GM12878 (cell line): Measurements from ENCODE around the gene POLD1. TPM values are rescaled to one million over a fixed set of nuclear protein-coding genes. Genes with fewer than 3 reads are reported as not detected.
A peak's percentile ranks its signal among the peaks of the same experiment; 100 is the strongest.

ENCODE experiments used
- ATAC-seq: fragments of 200-7000 bp; cut with Tn5 transposase; 3 replicates; pipeline ENCODE4 v1.9.1; 2020; ENCODE audit warnings: mild to moderate bottlenecking, moderate library complexity
- BruUV-seq: library from RNA; stranded (reverse); fragments of 400-500 nt; replicated peaks from 2 replicates; lab custom pipeline; 2021; lab: Mats Ljungman, UMichigan
- CTCF ChIA-PET: fragments of 300-600 bp; sonication (Branson Sonifier 250); formaldehyde crosslinking; extraction: SDS; loops from one replicate; lab custom pipeline; 2021; ENCODE audit warnings: inconsistent platforms; lab: Yijun Ruan, JAX
- POLR2A ChIA-PET: fragments of 350-600 bp; formaldehyde crosslinking; extraction: SDS; loops from one replicate; lab custom pipeline; 2021; ENCODE audit warnings: inconsistent platforms; lab: Charles Lee
- RAD21 ChIA-PET: fragments of 300-600 bp; sonication (Branson Sonifier 250); formaldehyde crosslinking; loops from one replicate; lab custom pipeline; 2023; ENCODE audit warnings: antibody characterized with exemption; ENCODE audit not compliant: unreplicated experiment; lab: Charles Lee
- SMC1A ChIA-PET: fragments of 300-600 bp; sonication (Branson Sonifier 250); formaldehyde crosslinking; loops from one replicate; lab custom pipeline; 2023; ENCODE audit not compliant: unreplicated experiment, uncharacterized antibody; lab: Charles Lee
- DNase-seq: peaks from one replicate; pipeline ENCODE4 v3.0.0-alpha.2; 2011; ENCODE audit warnings: low read depth, low spot score
- FAIRE-seq: peaks from 3 replicates; lab custom pipeline; 2011; peaks lifted over from hg19 to GRCh38; lab: Jason Lieb, UNC
- H2AFZ ChIP-seq: 2 replicates; pipeline ENCODE4 v1.6.0; 2011; ENCODE audit warnings: low read depth, low read length, control low read depth; ENCODE audit not compliant: control insufficient read depth
- H3K27ac ChIP-seq: 2 replicates; pipeline ENCODE4 v1.5.1; 2011; ENCODE audit warnings: control low read depth; ENCODE audit not compliant: control insufficient read depth, insufficient read depth
- H3K27me3 ChIP-seq, 2 experiments: replicated peaks in 1 of 2; 2 replicates each; pipeline versions ENCODE4 v1.6.0 to v1.6.1; 2011; ENCODE audit warnings: low read length in 1 of 2; ENCODE audit not compliant: control insufficient read depth in 2 of 2, insufficient read depth in 2 of 2
- H3K36me3 ChIP-seq, 2 experiments: 2 replicates each; pipeline ENCODE4 v1.5.1; 2011; ENCODE audit warnings: low read length in 1 of 2; ENCODE audit not compliant: control insufficient read depth in 2 of 2, insufficient read depth in 2 of 2
- H3K4me1 ChIP-seq: 2 replicates; pipeline ENCODE4 v1.6.1; 2011; ENCODE audit warnings: mild to moderate bottlenecking, low read length, moderate library complexity, mixed read lengths; ENCODE audit not compliant: control insufficient read depth, insufficient read depth
- H3K4me2 ChIP-seq: 2 replicates; pipeline ENCODE4 v1.6.0; 2011; ENCODE audit warnings: control low read depth; ENCODE audit not compliant: control insufficient read depth, insufficient read depth
- H3K4me3 ChIP-seq: fragments of 200-600 bp; sonication (generic); 2 replicates; pipeline ENCODE4 v1.5.1; 2016
- H3K79me2 ChIP-seq: 2 replicates; pipeline ENCODE4 v1.6.0; 2011; ENCODE audit warnings: low read length; ENCODE audit not compliant: control insufficient read depth, insufficient read depth
- H3K9ac ChIP-seq: 2 replicates; pipeline ENCODE4 v1.8.0; 2011; ENCODE audit warnings: low read length, control low read depth, mixed read lengths; ENCODE audit not compliant: control insufficient read depth, insufficient read depth
- H3K9me3 ChIP-seq: replicated peaks from 3 replicates; pipeline ENCODE4 v1.5.1; 2011; ENCODE audit warnings: mild to moderate bottlenecking, low read length; ENCODE audit not compliant: control insufficient read depth, insufficient read depth
- H4K20me1 ChIP-seq: 2 replicates; pipeline ENCODE4 v1.6.0; 2011; ENCODE audit not compliant: control insufficient read depth, insufficient read depth
- BCL11A ChIP-seq: IDR thresholded peaks from 2 replicates; pipeline ENCODE4 v1.6.1; 2011; ENCODE audit warnings: low read depth, low read length
- CHD4 ChIP-seq: fragments of 200-600 bp; sonication (generic); IDR thresholded peaks from 2 replicates; pipeline ENCODE4 v1.6.1; 2016; ENCODE audit warnings: mild to moderate bottlenecking
- FOXK2 ChIP-seq: fragments of 450-650 bp; IDR thresholded peaks from 2 replicates; pipeline ENCODE4 v1.6.1; 2017; ENCODE audit warnings: mild to moderate bottlenecking, moderate library complexity
- GATAD2B ChIP-seq: fragments of 450-650 bp; conservative IDR thresholded peaks from 2 replicates; pipeline ENCODE4 v1.6.1; 2017; ENCODE audit warnings: low read depth, mild to moderate bottlenecking, moderate library complexity
- KLF5 ChIP-seq: fragments of 450-650 bp; IDR thresholded peaks from 2 replicates; pipeline ENCODE4 v1.6.1; 2014; ENCODE audit warnings: mild to moderate bottlenecking; ENCODE audit not compliant: partially characterized antibody
- SIX5 ChIP-seq: IDR thresholded peaks from 2 replicates; pipeline ENCODE4 v1.6.1; 2011; ENCODE audit warnings: mild to moderate bottlenecking, low read depth, low read length, moderate library complexity; ENCODE audit not compliant: severe bottlenecking
- SMARCA5 ChIP-seq: fragments of 450-650 bp; IDR thresholded peaks from 2 replicates; pipeline ENCODE4 v1.6.1; 2017; ENCODE audit warnings: mild to moderate bottlenecking
- YBX1 ChIP-seq: fragments of 450-650 bp; IDR thresholded peaks from 2 replicates; pipeline ENCODE4 v1.6.1; 2016; ENCODE audit warnings: antibody characterized with exemption
- ZBTB40 ChIP-seq: fragments of 450-650 bp; IDR thresholded peaks from 2 replicates; pipeline ENCODE4 v1.6.1; 2016; ENCODE audit warnings: mild to moderate bottlenecking, moderate library complexity, borderline replicate concordance
- ZNF217 ChIP-seq: fragments of 450-650 bp; IDR thresholded peaks from 2 replicates; pipeline ENCODE4 v1.6.1; 2017; ENCODE audit warnings: antibody characterized with exemption, mild to moderate bottlenecking
- ZSCAN29 ChIP-seq: fragments of 450-650 bp; IDR thresholded peaks from 2 replicates; pipeline ENCODE4 v1.6.1; 2017; ENCODE audit warnings: mild to moderate bottlenecking, moderate library complexity
- WGBS: methylation state at CpG from one replicate; pipeline ENCODE4 v1.1.6; 2016; ENCODE audit warnings: low lambda C conversion rate; ENCODE audit not compliant: insufficient replicate concordance, insufficient coverage; ENCODE audit errors: missing lambda C conversion rate; 5-methylcytosine and 5-hydroxymethylcytosine counted together
- in situ Hi-C: fragments of 300-500 bp; cut with MboI; formaldehyde crosslinking; loops from 9 replicates; pipeline ENCODE4 v1.14.3; 2018; ENCODE audit warnings: mixed read lengths
- intact Hi-C: fragments of 100-400 bp; cut with micrococcal nuclease; formaldehyde crosslinking; loops from one replicate; pipeline ENCODE4 v1.14.2; 2022; ENCODE audit not compliant: unreplicated experiment
- polyA plus RNA-seq, 11 experiments: library from polyadenylated mRNA; depleted of rRNA in 4 of 11; unstranded in 6 of 11; stranded (reverse) in 5 of 11; fragments of >200 nt; fragmentation: Nextera tagmentation in 4 of 11; fragmentation: Illumina TruSeq in 1 of 11; extraction: Ambion mirVana in 4 of 11; extraction: Trizol in 1 of 11; gene quantifications; 1 replicate in 1 of 11; 2 replicates in 10 of 11; pipeline versions ENCODE4 v1.2.1 to v1.2.3, GENCODE V29; 2011 to 2016; ENCODE audit warnings: inconsistent platforms in 2 of 11, missing spikeins in 2 of 11, low read depth in 1 of 11
- total RNA-seq, 4 experiments: library from RNA; depleted of rRNA in 3 of 4; stranded (reverse); fragments of >200 nt in 3 of 4; fragmentation: Illumina TruSeq in 1 of 4; extraction: Trizol in 1 of 4; gene quantifications; 2 replicates each; pipeline versions ENCODE4 v1.2.1 to v1.2.3, GENCODE V29; 2013 to 2021
- TF ChIP-seq, protein P1 (sequence below): fragments of 450-650 bp; conservative IDR thresholded peaks from 2 replicates; pipeline ENCODE4 v1.6.1; 2017; ENCODE audit warnings: mild to moderate bottlenecking, moderate library complexity

Gene POLD1
- total and polyA plus RNA-seq, 10 of the 15 experiments (the other 5 are each of a cell fraction or from before 2014, with no cell fraction given), result 0.76 to 165 (median 63.4) TPM

DNA sequence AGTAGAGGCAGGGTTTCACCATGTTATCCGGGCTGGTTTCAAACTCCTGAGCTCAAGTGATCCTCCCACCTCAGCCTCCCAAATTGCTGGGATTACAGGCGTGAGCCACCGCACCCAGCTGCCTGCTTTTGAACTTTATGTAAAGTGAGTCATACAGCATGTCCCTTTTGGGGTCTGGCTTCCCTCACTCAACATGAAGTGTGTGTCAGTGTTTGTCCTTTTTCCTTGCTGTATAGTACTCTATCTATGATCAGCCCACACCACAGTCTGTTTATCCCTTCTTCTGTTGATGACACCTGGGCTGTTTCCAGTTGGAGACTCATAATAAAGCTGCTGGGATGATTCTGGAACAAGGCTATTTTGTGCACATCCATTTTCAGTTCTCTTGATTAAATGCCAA, 36.7 kb downstream of the POLD1 start:
- in situ Hi-C loops, result no loop called here
- Histone ChIP-seq H3K4me1 (peaks cover 38% of the 10 kb centered on the region), H2AFZ (no peak overlapping the region), H3K27ac (peak overlapping the region; percentile 79; the same call in 1 of the 2 replicates), H4K20me1 (peaks cover 4% of the 10 kb centered on the region), H3K79me2 (peaks cover 33% of the 10 kb centered on the region), H3K4me2 (peak overlapping the region; percentile 36; the same call in 1 of the 2 replicates), H3K27me3 (no peaks in the 10 kb centered on the region)
- BruUV-seq, result no TSS peak
- CTCF ChIA-PET, result interaction anchor here (0.6 to 3.1 kb wide), 8 partner anchors 40 to 136 kb away, joined by 3 to 19 read pairs (median 4); no protein-coding TSS in a partner anchor
- TF ChIP-seq CHD4 (no peak), SMARCA5 (peak; percentile 81), ZNF217 (peak; percentile 60), KLF5 (no peak), YBX1 (no peak), SIX5 (no peak), ZBTB40 (0 out of 2 replicates have a peak, but pooled peaks have one; percentile 15), ZSCAN29 (no peak), GATAD2B (no peak; the same call in 1 of the 2 replicates), FOXK2 (no peak), BCL11A (no peak)
- TF ChIP-seq, protein P1, sequence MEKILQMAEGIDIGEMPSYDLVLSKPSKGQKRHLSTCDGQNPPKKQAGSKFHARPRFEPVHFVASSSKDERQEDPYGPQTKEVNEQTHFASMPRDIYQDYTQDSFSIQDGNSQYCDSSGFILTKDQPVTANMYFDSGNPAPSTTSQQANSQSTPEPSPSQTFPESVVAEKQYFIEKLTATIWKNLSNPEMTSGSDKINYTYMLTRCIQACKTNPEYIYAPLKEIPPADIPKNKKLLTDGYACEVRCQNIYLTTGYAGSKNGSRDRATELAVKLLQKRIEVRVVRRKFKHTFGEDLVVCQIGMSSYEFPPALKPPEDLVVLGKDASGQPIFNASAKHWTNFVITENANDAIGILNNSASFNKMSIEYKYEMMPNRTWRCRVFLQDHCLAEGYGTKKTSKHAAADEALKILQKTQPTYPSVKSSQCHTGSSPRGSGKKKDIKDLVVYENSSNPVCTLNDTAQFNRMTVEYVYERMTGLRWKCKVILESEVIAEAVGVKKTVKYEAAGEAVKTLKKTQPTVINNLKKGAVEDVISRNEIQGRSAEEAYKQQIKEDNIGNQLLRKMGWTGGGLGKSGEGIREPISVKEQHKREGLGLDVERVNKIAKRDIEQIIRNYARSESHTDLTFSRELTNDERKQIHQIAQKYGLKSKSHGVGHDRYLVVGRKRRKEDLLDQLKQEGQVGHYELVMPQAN, result peak; percentile 61; the same call in 1 of the 2 replicates
- TF ChIP-seq, all 136 proteins: peak for 4
- FAIRE-seq, result no peak
- Histone ChIP-seq H3K9ac (no peak overlapping the region; the same call in 1 of the 2 replicates), H3K36me3 (peaks cover 9 to 10% of the 10 kb centered on the region in 2 experiments; a peak in 3 of 4 replicates), H3K9me3 (no peaks in the 10 kb centered on the region), H3K4me3 (peak overlapping the region; percentile 78)
- RAD21 ChIA-PET, result interaction anchor here (1.5 kb wide), 1 partner anchor 40 kb away, joined by 7 read pairs; no protein-coding TSS in a partner anchor
- WGBS, result 31% methylated on average over 3 of the region's 3 CpGs
- no peak for DNase-seq
- SMC1A ChIA-PET, result interaction anchor here (1.0 to 2.1 kb wide), 5 partner anchors 36 to 78 kb away, joined by 3 to 10 read pairs (median 3); partner anchors contain the start of gene POLD1
- no peak for ATAC-seq
- intact Hi-C loops, result no loop called here
- POLR2A ChIA-PET, result interaction anchor here (0.7 to 3.1 kb wide), 6 partner anchors 10 to 526 kb away, joined by 3 to 12 read pairs (median 4); partner anchors contain the start of gene MYBPC2
